H1 (cell line): Measurements from ENCODE around the gene RER1. TPM values are rescaled to one million over a fixed set of nuclear protein-coding genes. Genes with fewer than 3 reads are reported as not detected.

ENCODE experiments used
- EP300 ChIP-seq, 2 experiments: IDR thresholded peaks; 1 replicate in 1 of 2; 2 replicates in 1 of 2; pipeline ENCODE4 v1.6.1; 2011 to 2012; ENCODE audit warnings: low read depth in 2 of 2, low read length in 2 of 2, mild to moderate bottlenecking in 2 of 2, borderline replicate concordance in 1 of 2, inconsistent platforms in 1 of 2, moderate library complexity in 1 of 2
- polyA plus RNA-seq, 7 experiments: library from polyadenylated mRNA; depleted of rRNA in 3 of 7; stranded (reverse) in 5 of 7; unstranded in 2 of 7; fragments of >200 nt in 5 of 7; fragments of 200-250 nt in 2 of 7; gene quantifications; 1 replicate in 5 of 7; 2 replicates in 1 of 7; 4 replicates in 1 of 7; pipeline versions ENCODE4 v1.2.1 to v1.2.3, GENCODE V29; 2011 to 2013; ENCODE audit warnings: missing spikeins in 2 of 7, mixed read lengths in 2 of 7
- total RNA-seq: library from RNA; stranded (reverse); fragmentation: NEBNext Ultra II Directional; extraction: Animal tissue kit (Norgen Biotek cat#: 25700); gene quantifications from 2 replicates; pipeline ENCODE4 v1.2.1, GENCODE V29; 2021

RER1 gene
- total and polyA plus RNA-seq, 2 of the 8 experiments (the other 6 are each of a cell fraction or from before 2014, with no cell fraction given), result 102 to 134 TPM

DNA sequence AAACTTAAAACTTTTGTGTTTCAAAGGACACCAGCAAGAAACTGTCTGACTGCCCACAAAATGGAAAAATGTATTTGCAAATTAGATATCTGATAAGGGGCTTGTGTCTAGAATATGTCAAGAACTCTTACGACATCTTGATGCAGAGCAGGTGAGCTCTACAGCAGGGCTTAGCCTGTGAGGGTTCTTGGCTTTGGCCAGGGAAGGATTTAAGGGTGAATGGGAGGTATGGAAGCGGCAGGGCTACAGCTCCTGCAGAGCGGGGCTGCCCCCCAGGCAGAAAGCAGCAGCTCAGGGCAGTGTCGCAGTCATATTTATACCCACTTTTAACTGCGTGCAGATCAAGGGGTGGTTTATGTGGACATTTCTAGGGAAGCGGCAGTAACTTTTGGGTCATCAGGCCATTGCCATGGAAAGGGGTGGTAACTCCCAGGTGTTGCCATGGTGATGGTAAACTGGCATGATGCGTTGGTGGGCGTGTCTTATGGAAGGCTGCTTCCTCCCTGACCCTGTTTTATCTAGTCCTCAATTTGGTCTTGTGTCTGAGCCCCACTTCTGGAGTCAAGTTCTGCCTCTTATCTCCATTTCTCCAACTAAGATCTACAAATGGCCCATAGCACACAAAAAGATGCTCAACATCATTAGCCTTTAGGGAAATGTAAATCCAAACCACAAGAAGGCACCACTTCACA lies 23.4 kb upstream of the RER1 start (continued):
- no peak for TF ChIP-seq EP300 (IDR thresholded peaks at IDR 0.05; ENCODE audit: borderline replicate concordance in 1 of 2, low read depth in 2 of 2, low read length in 2 of 2)
